GM12801 (cell line): ENCODE measurements around the gene IGFBP5.

ENCODE experiments used
- CTCF ChIP-seq: IDR thresholded peaks from one replicate; pipeline ENCODE4 v1.5.1; 2011; ENCODE audit warnings: control low read depth; ENCODE audit not compliant: insufficient read length; ENCODE audit errors: extremely low read depth

IGFBP5 gene

GRCh38 chr2:216688731-216689340 is 6.5 kb downstream of the IGFBP5 start:
- TF ChIP-seq CTCF: no peak

GRCh38 chr2:216687646-216688045 is 7.7 kb downstream of the IGFBP5 start:
- TF ChIP-seq CTCF: no peak

- TF ChIP-seq CTCF: no peak
Observed at GRCh38 chr2:216687111-216687510, 8.2 kb downstream of the IGFBP5 start.

- TF ChIP-seq CTCF: no peak
Observed at GRCh38 chr2:216685327-216685875, 9.9 kb downstream of the IGFBP5 start.

GRCh38 chr2:216683846-216684245 is 11.5 kb downstream of the IGFBP5 start:
- no peak for TF ChIP-seq CTCF

- TF ChIP-seq CTCF: no peak
Observed at GRCh38 chr2:216681683-216682082, 13.7 kb downstream of the IGFBP5 start.

GRCh38 chr2:216680951-216681629 is 14.3 kb downstream of the IGFBP5 start:
- no peak for TF ChIP-seq CTCF
